ENCODE measurements around the gene RAP1GDS1.
"Not testable (repeated sequence)": the region's sequence is repeated elsewhere in the genome, so short reads cannot be mapped to it uniquely, and the experiment has no call there.

Gene RAP1GDS1

DNA sequence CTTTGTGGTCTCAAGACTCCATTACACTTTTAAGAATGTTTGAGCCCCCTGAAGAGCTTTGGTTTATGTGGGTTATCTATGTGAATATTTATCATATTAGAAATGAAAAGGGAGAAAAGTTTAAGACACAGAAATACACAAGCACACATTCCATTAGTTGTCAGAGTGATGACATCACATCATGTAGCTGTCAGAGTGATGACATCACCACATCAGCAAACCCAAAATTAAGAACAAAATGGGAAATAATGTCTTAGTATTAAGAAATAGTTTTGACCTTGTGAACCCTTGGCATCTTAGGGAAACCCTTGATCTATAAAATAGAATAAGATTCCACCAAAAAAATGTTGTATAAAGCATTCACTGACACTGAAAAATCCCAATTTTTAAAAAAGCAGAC lies 201.3 kb downstream of the RAP1GDS1 start:
- H2AFZ ChIP-seq (ENCODE audit: low read length, unreplicated experiment): no peak overlapping the region
- peaks cover 7% of the 10 kb centered on the region for H3K4me1 ChIP-seq (ENCODE audit: control insufficient read depth, insufficient read depth, low read length, unreplicated experiment)
- H3K79me2 ChIP-seq (ENCODE audit: control insufficient read depth, insufficient read depth, low read length, unreplicated experiment): no peaks in the 10 kb centered on the region
- no peak overlapping the region for H3K4me3 ChIP-seq (ENCODE audit: low read depth, low read length)
- H3K27me3 ChIP-seq (ENCODE audit: insufficient read depth, low read length): no peaks in the 10 kb centered on the region
- no peak overlapping the region for H3K27ac ChIP-seq (ENCODE audit: low read depth, low read length)
- no peaks in the 10 kb centered on the region for H3K36me3 ChIP-seq (ENCODE audit: insufficient read depth, low read length)

DNA sequence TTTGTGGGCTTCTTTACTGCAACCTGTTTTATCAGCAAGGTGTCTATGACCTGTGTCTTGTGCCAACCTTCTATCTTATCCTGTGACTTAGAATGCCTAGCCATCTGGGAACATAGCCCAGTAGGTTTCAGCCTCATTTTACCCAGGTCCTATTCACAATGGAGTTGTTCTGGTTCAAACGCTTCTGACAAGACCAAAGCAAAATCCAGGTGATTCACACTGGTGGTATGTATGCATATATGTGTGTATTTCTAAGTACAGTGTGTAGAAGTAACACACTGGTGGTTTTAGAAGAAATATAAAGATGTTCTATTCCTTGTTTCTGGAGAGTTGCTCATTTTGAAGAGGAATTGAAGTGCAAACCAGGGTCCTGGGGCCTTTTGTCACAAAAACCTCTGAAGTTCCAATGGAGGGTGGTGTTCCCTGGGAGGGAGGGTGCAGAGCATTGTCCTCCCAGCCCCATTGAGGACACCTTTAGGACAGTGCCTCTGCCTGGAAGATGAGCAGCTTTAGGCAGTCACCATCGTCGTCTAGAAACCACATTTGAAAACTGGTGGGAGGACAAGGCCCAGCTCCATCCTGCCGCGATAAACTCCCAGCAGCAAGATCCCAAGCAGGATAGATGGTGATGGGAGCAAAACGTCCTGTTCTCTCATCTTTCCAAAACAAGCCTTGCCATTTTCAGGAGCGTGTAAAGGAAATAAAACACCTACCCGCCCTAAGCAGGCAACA lies 205.8 kb downstream of the RAP1GDS1 start:
- no peak overlapping the region for H3K4me3 ChIP-seq (ENCODE audit: low read depth, low read length)
- H3K4me1 ChIP-seq (ENCODE audit: control insufficient read depth, insufficient read depth, low read length, unreplicated experiment): peaks cover 24% of the 10 kb centered on the region
- peaks cover 10% of the 10 kb centered on the region; the same call in 1 of the 2 replicates for H3K36me3 ChIP-seq (ENCODE audit: insufficient read depth, low read length)
- no peaks in the 10 kb centered on the region for H3K27me3 ChIP-seq (ENCODE audit: insufficient read depth, low read length)
- H2AFZ ChIP-seq (ENCODE audit: low read length, unreplicated experiment): no peak overlapping the region
- no peak overlapping the region for H3K27ac ChIP-seq (ENCODE audit: low read depth, low read length)
- H3K79me2 ChIP-seq (ENCODE audit: control insufficient read depth, insufficient read depth, low read length, unreplicated experiment): no peaks in the 10 kb centered on the region

- H3K36me3 ChIP-seq (ENCODE audit: insufficient read depth, low read length): peaks cover 10% of the 10 kb centered on the region; the same call in 1 of the 2 replicates
- H3K27me3 ChIP-seq (ENCODE audit: insufficient read depth, low read length): no peaks in the 10 kb centered on the region
- H2AFZ ChIP-seq (ENCODE audit: low read length, unreplicated experiment): no peak overlapping the region
- no peaks in the 10 kb centered on the region for H3K79me2 ChIP-seq (ENCODE audit: control insufficient read depth, insufficient read depth, low read length, unreplicated experiment)
- H3K4me3 ChIP-seq (ENCODE audit: low read depth, low read length): peak overlapping the region; percentile 63
- peaks cover 24% of the 10 kb centered on the region for H3K4me1 ChIP-seq (ENCODE audit: control insufficient read depth, insufficient read depth, low read length, unreplicated experiment)
- H3K27ac ChIP-seq (ENCODE audit: low read depth, low read length): no peak overlapping the region
These were observed 206.5 kb downstream of the RAP1GDS1 start for GRCh38 chr4:98467627-98468072.

- no peaks in the 10 kb centered on the region for H3K79me2 ChIP-seq (ENCODE audit: control insufficient read depth, insufficient read depth, low read length, unreplicated experiment)
- H3K4me3 ChIP-seq (ENCODE audit: low read depth, low read length): no peak overlapping the region
- no peak overlapping the region for H2AFZ ChIP-seq (ENCODE audit: low read length, unreplicated experiment)
- H3K27me3 ChIP-seq (ENCODE audit: insufficient read depth, low read length): no peaks in the 10 kb centered on the region
- H3K36me3 ChIP-seq (ENCODE audit: insufficient read depth, low read length): peaks cover 10% of the 10 kb centered on the region; the same call in 1 of the 2 replicates
- peaks cover 29% of the 10 kb centered on the region for H3K4me1 ChIP-seq (ENCODE audit: control insufficient read depth, insufficient read depth, low read length, unreplicated experiment)
- peak overlapping the region; percentile 54 for H3K27ac ChIP-seq (ENCODE audit: low read depth, low read length)
These were observed 207.5 kb downstream of the RAP1GDS1 start for GRCh38 chr4:98468709-98469108.

- H3K4me3 ChIP-seq (ENCODE audit: low read depth, low read length): no peak overlapping the region
- H3K79me2 ChIP-seq (ENCODE audit: control insufficient read depth, insufficient read depth, low read length, unreplicated experiment): no peaks in the 10 kb centered on the region
- no peak overlapping the region; the same call in 1 of the 2 replicates for H3K27ac ChIP-seq (ENCODE audit: low read depth, low read length)
- no peak overlapping the region for H2AFZ ChIP-seq (ENCODE audit: low read length, unreplicated experiment)
- H3K36me3 ChIP-seq (ENCODE audit: insufficient read depth, low read length): peaks cover 10% of the 10 kb centered on the region; the same call in 1 of the 2 replicates
- peaks cover 37% of the 10 kb centered on the region for H3K4me1 ChIP-seq (ENCODE audit: control insufficient read depth, insufficient read depth, low read length, unreplicated experiment)
- no peaks in the 10 kb centered on the region for H3K27me3 ChIP-seq (ENCODE audit: insufficient read depth, low read length)
These were observed 208.6 kb downstream of the RAP1GDS1 start for GRCh38 chr4:98469771-98470170.

GRCh38 chr4:98470366-98470765 lies 209.2 kb downstream of the RAP1GDS1 start:
- Histone ChIP-seq H2AFZ (ENCODE audit: low read length, unreplicated experiment) (no peak overlapping the region), H3K79me2 (ENCODE audit: control insufficient read depth, insufficient read depth, low read length, unreplicated experiment) (no peaks in the 10 kb centered on the region), H3K27me3 (ENCODE audit: insufficient read depth, low read length) (no peaks in the 10 kb centered on the region), H3K4me1 (ENCODE audit: control insufficient read depth, insufficient read depth, low read length, unreplicated experiment) (peaks cover 39% of the 10 kb centered on the region), H3K4me3 (ENCODE audit: low read depth, low read length) (no peak overlapping the region), H3K27ac (ENCODE audit: low read depth, low read length) (no peak overlapping the region), H3K36me3 (ENCODE audit: insufficient read depth, low read length) (peaks cover 13% of the 10 kb centered on the region)

- Histone ChIP-seq H3K27ac (ENCODE audit: low read depth, low read length) (no peak overlapping the region), H3K79me2 (ENCODE audit: control insufficient read depth, insufficient read depth, low read length, unreplicated experiment) (no peaks in the 10 kb centered on the region), H3K36me3 (ENCODE audit: insufficient read depth, low read length) (peaks cover 14% of the 10 kb centered on the region), H3K4me1 (ENCODE audit: control insufficient read depth, insufficient read depth, low read length, unreplicated experiment) (peaks cover 39% of the 10 kb centered on the region), H3K27me3 (ENCODE audit: insufficient read depth, low read length) (no peaks in the 10 kb centered on the region), H3K4me3 (ENCODE audit: low read depth, low read length) (no peak overlapping the region), H2AFZ (ENCODE audit: low read length, unreplicated experiment) (no peak overlapping the region)
These were observed 209.6 kb downstream of the RAP1GDS1 start for GRCh38 chr4:98470831-98471230.

DNA sequence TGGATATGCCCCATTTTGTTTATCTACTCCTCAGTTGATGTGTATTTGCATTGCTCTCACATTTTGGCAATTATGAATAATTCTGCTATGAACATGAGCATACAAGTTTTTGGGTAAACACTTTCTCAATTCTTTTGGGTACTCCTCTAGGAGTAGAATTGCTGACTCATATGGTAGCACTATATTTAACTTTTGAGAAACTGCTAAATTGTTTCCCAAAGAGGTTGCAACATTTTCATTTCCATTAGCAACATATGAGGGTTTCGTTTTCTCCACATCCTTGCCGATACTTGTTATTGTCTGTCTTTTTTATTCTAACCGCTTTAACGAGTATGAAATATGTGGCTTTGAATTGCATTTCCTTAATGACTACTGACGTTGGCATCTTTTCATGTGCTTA lies 211.9 kb downstream of the RAP1GDS1 start:
- no peak overlapping the region for H3K4me3 ChIP-seq (ENCODE audit: low read depth, low read length)
- no peaks in the 10 kb centered on the region for H3K79me2 ChIP-seq (ENCODE audit: control insufficient read depth, insufficient read depth, low read length, unreplicated experiment)
- no peaks in the 10 kb centered on the region for H3K27me3 ChIP-seq (ENCODE audit: insufficient read depth, low read length)
- H3K27ac ChIP-seq (ENCODE audit: low read depth, low read length): peak overlapping the region; percentile 30; the same call in 1 of the 2 replicates
- H3K4me1 ChIP-seq (ENCODE audit: control insufficient read depth, insufficient read depth, low read length, unreplicated experiment): peaks cover 32% of the 10 kb centered on the region
- peaks cover 21% of the 10 kb centered on the region for H3K36me3 ChIP-seq (ENCODE audit: insufficient read depth, low read length)
- no peak overlapping the region for H2AFZ ChIP-seq (ENCODE audit: low read length, unreplicated experiment)

- Histone ChIP-seq H2AFZ (ENCODE audit: low read length, unreplicated experiment) (no peak overlapping the region), H3K79me2 (ENCODE audit: control insufficient read depth, insufficient read depth, low read length, unreplicated experiment) (peaks cover 4% of the 10 kb centered on the region), H3K27me3 (ENCODE audit: insufficient read depth, low read length) (no peaks in the 10 kb centered on the region), H3K4me3 (ENCODE audit: low read depth, low read length) (no peak overlapping the region), H3K36me3 (ENCODE audit: insufficient read depth, low read length) (peaks cover 26% of the 10 kb centered on the region), H3K4me1 (ENCODE audit: control insufficient read depth, insufficient read depth, low read length, unreplicated experiment) (peaks cover 23% of the 10 kb centered on the region), H3K27ac (ENCODE audit: low read depth, low read length) (peak overlapping the region; percentile 35)
These were observed 213.2 kb downstream of the RAP1GDS1 start for GRCh38 chr4:98474408-98474844.

GRCh38 chr4:98476891-98477290 lies 215.7 kb downstream of the RAP1GDS1 start:
- Histone ChIP-seq H3K27me3 (ENCODE audit: insufficient read depth, low read length) (no peaks in the 10 kb centered on the region), H3K4me1 (ENCODE audit: control insufficient read depth, insufficient read depth, low read length, unreplicated experiment) (peaks cover 27% of the 10 kb centered on the region), H3K27ac (ENCODE audit: low read depth, low read length) (no peak overlapping the region), H3K79me2 (ENCODE audit: control insufficient read depth, insufficient read depth, low read length, unreplicated experiment) (peaks cover 19% of the 10 kb centered on the region), H3K4me3 (ENCODE audit: low read depth, low read length) (no peak overlapping the region), H2AFZ (ENCODE audit: low read length, unreplicated experiment) (no peak overlapping the region), H3K36me3 (ENCODE audit: insufficient read depth, low read length) (peaks cover 20% of the 10 kb centered on the region)

DNA sequence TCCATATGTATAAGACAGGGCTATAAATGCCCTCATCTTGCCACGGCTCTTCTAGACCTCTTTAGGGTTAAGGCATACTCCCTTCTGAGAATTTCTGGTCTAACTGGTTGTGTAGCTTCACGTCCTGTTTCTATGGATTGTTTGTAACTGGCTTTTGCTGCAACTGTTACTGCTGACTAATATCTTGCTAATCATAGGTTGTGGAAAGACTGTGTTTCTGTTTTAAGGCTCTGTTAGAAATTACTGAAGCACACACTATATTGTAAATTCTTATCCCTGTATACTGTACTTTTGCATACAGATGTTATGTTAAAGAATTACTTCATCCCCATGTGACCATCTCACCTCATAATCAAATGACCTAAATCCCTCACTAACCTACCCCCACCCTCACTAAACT lies 218.4 kb downstream of the RAP1GDS1 start:
- not testable (repeated sequence) for H3K27ac ChIP-seq (ENCODE audit: low read depth, low read length); H2AFZ ChIP-seq (ENCODE audit: low read length, unreplicated experiment); H3K4me3 ChIP-seq (ENCODE audit: low read depth, low read length); H3K27me3 ChIP-seq (ENCODE audit: insufficient read depth, low read length)
- peaks cover 41% of the 10 kb centered on the region for H3K4me1 ChIP-seq (ENCODE audit: control insufficient read depth, insufficient read depth, low read length, unreplicated experiment)
- peaks cover 30% of the 10 kb centered on the region for H3K79me2 ChIP-seq (ENCODE audit: control insufficient read depth, insufficient read depth, low read length, unreplicated experiment)
- H3K36me3 ChIP-seq (ENCODE audit: insufficient read depth, low read length): peaks cover 20% of the 10 kb centered on the region
